ENCODE data around the gene TFPI2.

The TFPI2 gene

DNA sequence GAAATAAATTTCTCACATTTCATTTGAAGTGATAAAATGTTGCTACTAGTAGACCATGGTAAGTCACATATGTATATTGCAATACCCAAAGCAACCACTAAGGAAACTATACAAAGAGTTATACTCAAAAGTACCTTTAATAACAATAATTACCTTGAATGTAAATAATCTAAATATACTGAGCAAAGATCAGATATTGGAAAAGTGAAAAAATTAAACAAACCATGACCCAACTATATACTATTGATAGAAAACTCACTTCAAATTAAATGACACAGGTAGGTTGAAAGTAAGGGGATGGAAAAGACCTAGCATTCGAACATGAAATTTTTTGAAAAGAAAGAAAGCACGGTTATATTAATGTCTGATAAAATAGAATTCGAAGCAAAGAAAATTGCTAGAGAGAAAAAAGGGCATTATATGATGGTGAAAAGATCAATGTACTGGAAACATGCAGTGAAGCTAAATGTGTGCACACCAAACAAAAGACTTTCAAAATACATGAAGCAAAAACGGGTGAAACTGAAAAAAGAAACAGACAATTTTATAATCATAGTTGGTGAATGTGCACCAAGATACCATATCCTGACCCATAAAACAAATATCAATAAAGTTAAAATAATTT is 29.1 kb downstream of the TFPI2 start:
- H3K4me3 ChIP-seq (replicated peaks; ENCODE audit: low read depth, low read length) = no peak overlapping the region
- no peak for TF ChIP-seq CTCF (IDR thresholded peaks at IDR 0.05; ENCODE audit: insufficient read depth, low read length, poor library complexity, severe bottlenecking)
- no peaks in the 10 kb centered on the region; the same call in none of the 2 replicates for H3K27me3 ChIP-seq (replicated peaks; ENCODE audit: control insufficient read depth, insufficient read depth, low read length)
- H3K36me3 ChIP-seq (ENCODE audit: control insufficient read depth, insufficient read depth, low read length) = no peaks in the 10 kb centered on the region
- DNase-seq (ENCODE audit: extremely low read depth, insufficient read length) = no peak

DNA sequence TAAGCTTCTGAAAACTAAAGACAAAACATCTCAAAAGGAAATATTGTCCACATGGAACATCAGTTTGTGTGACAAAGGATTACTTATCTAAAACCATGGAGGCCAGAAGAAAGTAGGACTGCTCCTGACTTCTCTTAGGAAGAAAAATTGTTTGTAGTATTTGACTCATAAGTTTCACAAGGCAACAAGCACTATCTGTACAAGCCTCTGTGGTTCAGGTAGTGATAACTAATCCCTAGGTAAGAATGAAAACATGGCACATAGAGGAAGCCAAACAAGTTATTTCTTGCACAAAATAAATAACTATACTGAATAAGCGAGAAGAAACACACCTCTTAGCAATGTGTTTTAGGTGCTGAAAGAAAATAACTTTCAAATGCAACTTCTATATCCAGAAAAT is 30.3 kb downstream of the TFPI2 start:
- no peak overlapping the region for H3K4me3 ChIP-seq (replicated peaks; ENCODE audit: low read depth, low read length)
- DNase-seq (ENCODE audit: extremely low read depth, insufficient read length) = no peak
- no peaks in the 10 kb centered on the region for H3K36me3 ChIP-seq (ENCODE audit: control insufficient read depth, insufficient read depth, low read length)

DNA sequence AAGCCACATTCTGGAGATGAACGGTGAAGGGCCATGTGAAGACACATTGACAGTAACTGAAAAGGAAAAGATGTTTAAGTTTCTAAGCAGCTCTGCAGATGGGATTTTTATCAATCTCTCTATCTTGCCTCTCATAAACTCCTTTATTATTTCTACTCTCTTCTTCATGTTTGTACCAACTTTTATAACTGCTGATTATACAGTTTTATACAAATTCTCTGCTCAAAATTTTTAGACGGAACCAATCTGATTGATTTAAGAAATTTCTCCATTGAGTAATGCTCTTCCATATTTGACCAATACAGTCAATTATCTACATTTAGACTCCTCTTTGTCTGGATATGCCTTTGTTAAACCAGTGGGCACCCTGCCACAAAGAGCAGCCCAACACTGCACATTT is 31.7 kb downstream of the TFPI2 start:
- DNase-seq (ENCODE audit: extremely low read depth, insufficient read length) = no peak
- no peak for TF ChIP-seq CTCF (IDR thresholded peaks at IDR 0.05; ENCODE audit: insufficient read depth, low read length, poor library complexity, severe bottlenecking)
- Histone ChIP-seq H3K27me3 (replicated peaks; ENCODE audit: control insufficient read depth, insufficient read depth, low read length) (no peaks in the 10 kb centered on the region; the same call in 1 of the 2 replicates), H3K36me3 (ENCODE audit: control insufficient read depth, insufficient read depth, low read length) (no peaks in the 10 kb centered on the region), H3K4me3 (replicated peaks; ENCODE audit: low read depth, low read length) (no peak overlapping the region)

More for the DNA sequence above, 30.3 kb downstream of the TFPI2 start:
- TF ChIP-seq CTCF (IDR thresholded peaks at IDR 0.05; ENCODE audit: insufficient read depth, low read length, poor library complexity, severe bottlenecking) = no peak
- H3K27me3 ChIP-seq (replicated peaks; ENCODE audit: control insufficient read depth, insufficient read depth, low read length) = no peaks in the 10 kb centered on the region; the same call in none of the 2 replicates

GRCh38 chr7:93856323-93856722 is 34.2 kb downstream of the TFPI2 start:
- H3K36me3 ChIP-seq (ENCODE audit: control insufficient read depth, insufficient read depth, low read length) = no peaks in the 10 kb centered on the region
- DNase-seq (ENCODE audit: extremely low read depth, insufficient read length) = peak; percentile 12
- no peak for TF ChIP-seq CTCF (IDR thresholded peaks at IDR 0.05; ENCODE audit: insufficient read depth, low read length, poor library complexity, severe bottlenecking)
- no peaks in the 10 kb centered on the region; the same call in 1 of the 2 replicates for H3K27me3 ChIP-seq (replicated peaks; ENCODE audit: control insufficient read depth, insufficient read depth, low read length)
- H3K4me3 ChIP-seq (replicated peaks; ENCODE audit: low read depth, low read length) = no peak overlapping the region

GRCh38 chr7:93855797-93856196 is 34.8 kb downstream of the TFPI2 start:
- no peak for TF ChIP-seq CTCF (IDR thresholded peaks at IDR 0.05; ENCODE audit: insufficient read depth, low read length, poor library complexity, severe bottlenecking)
- no peaks in the 10 kb centered on the region for H3K36me3 ChIP-seq (ENCODE audit: control insufficient read depth, insufficient read depth, low read length)
- no peaks in the 10 kb centered on the region; the same call in 1 of the 2 replicates for H3K27me3 ChIP-seq (replicated peaks; ENCODE audit: control insufficient read depth, insufficient read depth, low read length)
- no peak overlapping the region for H3K4me3 ChIP-seq (replicated peaks; ENCODE audit: low read depth, low read length)
- no peak for DNase-seq (ENCODE audit: extremely low read depth, insufficient read length)

DNA sequence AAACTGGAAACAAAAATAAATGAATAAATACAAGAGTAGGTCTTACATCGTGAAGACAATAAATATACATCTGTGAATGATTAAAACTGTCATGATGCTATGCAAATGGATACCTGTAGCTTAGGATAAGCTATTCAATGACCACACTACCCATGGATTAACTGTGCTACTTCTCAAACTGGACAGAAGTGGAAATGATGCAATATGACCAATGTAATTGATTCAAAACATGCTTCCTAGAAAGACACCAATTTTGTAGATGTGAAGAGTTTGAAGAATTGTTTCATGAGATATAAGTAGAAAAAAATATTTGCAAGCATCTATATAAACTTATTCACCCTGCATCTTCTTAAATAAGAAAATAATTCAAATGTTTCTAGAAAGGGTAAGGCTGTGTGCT is 36.1 kb downstream of the TFPI2 start:
- H3K4me3 ChIP-seq (replicated peaks; ENCODE audit: low read depth, low read length) = no peak overlapping the region
- no peaks in the 10 kb centered on the region for H3K36me3 ChIP-seq (ENCODE audit: control insufficient read depth, insufficient read depth, low read length)
- TF ChIP-seq CTCF (IDR thresholded peaks at IDR 0.05; ENCODE audit: insufficient read depth, low read length, poor library complexity, severe bottlenecking) = no peak
- no peak for DNase-seq (ENCODE audit: extremely low read depth, insufficient read length)
- H3K27me3 ChIP-seq (replicated peaks; ENCODE audit: control insufficient read depth, insufficient read depth, low read length) = no peaks in the 10 kb centered on the region; the same call in 1 of the 2 replicates

All from GM06990 (cell line).